CD4-positive, alpha-beta T cell treated with Interferon alpha-2 for 1 hour (primary cell): Measurements from ENCODE around the gene UCP3.

Experiments
- DNase-seq, 2 donors: peaks; one replicate each; pipeline ENCODE4 v3.0.0-alpha.2; 2020 to 2022

UCP3 gene

DNA sequence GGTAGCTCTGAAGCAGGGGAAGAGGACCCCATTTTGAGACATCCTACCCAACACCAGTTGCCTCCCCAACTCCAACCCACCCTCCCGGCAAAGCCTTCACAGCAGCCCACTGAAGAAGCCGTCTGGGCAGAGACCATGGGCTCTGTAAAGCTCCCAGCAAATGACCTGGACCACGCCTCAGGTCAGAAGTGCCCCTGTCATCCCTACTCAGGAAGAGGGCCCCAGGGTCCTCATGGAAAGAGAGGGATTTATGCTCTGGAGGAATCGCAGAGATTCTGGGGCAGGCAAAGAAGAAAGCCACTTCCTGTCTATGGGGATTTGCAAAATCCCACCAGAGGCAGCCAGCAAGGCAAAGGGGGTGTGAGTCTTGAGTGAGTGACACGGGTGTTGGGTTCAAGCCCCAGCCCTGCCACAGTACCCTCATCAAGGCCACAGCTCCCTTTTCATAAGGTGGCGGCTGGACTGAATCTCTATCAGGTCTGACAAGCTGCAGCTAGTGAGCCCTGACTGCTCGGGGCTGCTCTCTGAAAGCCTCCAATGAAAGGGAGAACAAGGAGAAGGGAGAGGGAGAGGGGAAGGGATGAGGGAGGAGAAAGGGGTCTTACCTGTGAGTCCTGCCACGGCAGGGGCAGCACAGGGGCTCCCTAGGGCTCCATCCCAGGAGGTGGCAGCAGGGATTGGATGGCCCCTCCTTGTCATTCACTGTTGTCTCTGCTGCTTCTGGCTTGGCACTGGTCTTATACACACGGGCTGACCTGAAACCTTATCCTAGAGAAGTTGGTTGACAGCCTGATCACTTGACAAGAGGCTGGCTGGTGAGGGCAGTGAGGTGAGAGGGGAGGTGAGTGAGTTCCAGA is at the start of gene UCP3:
Gene UCP3 (minus strand): TSS at position 713 of the 857 bp plus-strand sequence. CDS start 2,043 bp downstream, outside the sequence.
- DNase-seq: no peak

DNA sequence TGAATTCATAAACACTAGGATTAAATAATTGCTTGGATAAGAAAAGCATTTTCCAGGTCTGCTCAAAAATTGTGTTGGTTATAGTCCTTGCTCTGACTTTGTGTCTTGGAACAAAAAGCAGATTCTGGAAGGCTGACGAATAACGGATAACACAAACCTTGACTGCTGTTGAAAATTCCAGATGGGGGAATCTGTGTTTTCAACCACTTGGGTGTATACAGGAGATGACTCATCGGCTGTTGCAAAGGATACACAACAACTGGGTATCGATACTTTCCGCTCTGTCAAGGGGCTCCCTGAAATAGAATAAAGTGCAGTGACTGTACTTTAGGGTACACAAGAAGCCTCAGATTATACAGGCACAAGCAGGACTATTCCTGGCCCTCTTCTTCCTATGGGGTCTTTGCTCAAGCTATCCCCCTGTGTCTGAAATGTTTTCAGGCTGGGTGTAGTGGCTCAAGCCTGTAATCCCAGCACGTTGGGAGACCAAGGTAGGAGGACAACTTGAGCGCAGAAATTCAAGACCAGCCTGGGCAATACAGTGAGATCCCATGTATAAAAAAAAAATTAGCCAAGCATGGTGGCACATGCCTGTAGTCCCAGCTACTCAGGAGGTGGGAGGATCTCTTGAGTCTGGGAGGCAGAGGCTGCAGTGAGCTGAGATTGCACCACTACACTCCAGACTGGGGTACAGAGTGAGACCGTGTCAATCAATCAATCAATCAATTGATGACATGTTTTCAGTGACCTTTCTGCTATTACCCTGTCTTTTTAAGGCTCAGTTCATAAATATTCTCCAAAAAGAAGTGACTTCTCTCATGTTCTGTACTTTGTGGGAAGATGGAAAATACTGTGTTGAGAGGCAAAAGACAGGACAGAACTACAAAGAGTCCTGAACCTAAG is 48.6 kb upstream of the UCP3 start:
- DNase-seq: no peak

- DNase-seq: no peak
Measured at GRCh38 chr11:74055938-74056337, 47.1 kb upstream of the UCP3 start.

DNA sequence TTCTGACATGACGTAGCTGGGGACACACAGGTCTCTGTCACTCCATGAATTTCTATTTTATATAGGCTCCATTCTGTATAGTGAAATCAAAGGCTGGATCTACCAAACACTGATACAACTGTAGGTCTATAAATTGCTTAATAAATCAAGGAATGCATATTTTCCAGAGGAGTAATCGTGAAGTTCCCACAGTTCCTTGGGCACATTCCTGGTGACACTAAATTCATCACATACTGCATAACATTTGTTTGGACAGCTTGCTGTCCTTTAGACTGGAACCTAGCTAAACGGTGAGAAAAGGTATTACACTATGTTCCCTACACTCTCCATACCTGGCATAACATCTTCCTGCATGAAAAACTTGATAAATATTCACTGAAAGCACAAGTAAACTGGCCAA is 41.6 kb upstream of the UCP3 start:
- DNase-seq: no peak

- no peak for DNase-seq
Measured at GRCh38 chr11:74048993-74049392, 40.1 kb upstream of the UCP3 start.

DNA sequence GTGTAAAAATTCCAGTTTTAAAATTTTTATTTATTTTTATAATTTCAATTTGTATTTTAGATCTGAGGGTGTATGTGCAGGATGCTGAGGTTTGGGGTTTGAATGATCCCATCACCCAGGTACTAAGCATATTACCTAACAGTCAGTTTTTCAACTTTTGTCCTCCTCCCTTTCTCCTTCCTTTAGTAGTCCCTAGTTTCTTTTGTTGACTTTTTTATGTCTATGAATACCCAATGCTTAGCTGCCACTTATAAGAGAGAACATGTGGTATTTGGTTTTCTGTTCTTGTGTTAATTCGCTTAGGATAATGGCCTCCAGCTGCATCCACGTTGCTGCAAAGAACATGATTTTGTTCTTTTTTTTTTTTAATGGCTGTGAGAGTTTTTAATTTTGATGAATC is 35.7 kb upstream of the UCP3 start:
- no peak for DNase-seq

DNA sequence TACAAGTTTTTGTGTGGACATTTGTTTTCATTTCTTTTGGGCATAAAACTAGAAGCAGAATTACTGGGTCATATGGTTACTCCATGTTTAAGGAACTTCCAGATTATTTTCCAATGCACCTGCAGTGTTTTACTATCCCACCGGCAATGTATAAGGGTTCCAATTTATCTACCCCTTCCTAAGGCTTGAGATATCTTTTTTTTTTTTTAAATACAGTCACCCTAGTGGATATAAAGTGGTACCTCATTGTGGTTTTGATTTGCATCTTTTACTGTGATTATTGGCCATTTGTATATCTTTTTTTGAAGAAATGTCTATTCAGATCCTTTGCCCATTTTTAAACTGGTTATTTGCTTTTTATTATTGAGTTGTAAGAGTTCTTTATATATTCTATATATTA is 34.6 kb upstream of the UCP3 start:
- no peak for DNase-seq

GRCh38 chr11:74037309-74037708 is 28.4 kb upstream of the UCP3 start:
- DNase-seq: no peak

DNA sequence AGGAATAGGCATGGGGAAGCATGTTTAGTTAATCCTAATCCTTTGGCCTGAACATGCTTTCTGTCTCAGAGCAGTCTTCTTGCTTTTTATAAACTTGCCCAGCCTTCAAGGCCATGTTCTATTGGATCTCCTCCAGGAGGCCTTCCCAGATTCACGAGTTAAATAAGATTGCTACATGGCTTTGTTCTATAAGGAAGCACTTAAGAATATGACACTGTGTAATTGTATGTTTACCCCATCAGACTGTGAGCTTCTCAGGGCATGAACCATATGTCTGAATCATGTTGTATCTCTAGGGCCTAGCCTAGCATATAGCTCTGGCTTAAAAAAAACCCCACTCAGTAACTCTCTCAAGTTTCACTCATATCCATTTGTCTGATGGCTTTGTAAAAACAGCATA is 26.4 kb upstream of the UCP3 start:
- DNase-seq: no peak

DNA sequence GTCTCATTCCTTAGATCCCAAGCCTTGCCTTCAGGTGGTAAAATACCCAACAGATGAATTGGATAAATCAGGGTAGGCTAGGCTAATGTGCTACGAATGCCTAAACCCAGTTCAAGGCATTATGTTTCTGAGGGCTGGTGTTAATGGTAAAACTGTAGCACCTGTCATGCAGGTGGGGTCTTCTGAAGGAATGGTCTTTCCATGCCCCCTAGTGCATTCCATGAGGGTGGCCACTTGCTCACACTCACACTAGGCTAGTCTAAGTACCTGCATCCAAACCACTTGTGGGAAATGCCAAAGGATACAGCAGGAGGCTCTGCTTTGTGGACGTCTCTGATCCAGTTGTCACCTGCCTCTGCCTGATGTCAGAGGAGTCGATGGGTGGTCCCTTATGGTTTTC is 24.2 kb upstream of the UCP3 start:
- DNase-seq: peak; percentile 31 to 43

- DNase-seq: peak in 1 of 2 donors; percentile 36
Measured at GRCh38 chr11:74030723-74031676, 22.1 kb upstream of the UCP3 start.

DNA sequence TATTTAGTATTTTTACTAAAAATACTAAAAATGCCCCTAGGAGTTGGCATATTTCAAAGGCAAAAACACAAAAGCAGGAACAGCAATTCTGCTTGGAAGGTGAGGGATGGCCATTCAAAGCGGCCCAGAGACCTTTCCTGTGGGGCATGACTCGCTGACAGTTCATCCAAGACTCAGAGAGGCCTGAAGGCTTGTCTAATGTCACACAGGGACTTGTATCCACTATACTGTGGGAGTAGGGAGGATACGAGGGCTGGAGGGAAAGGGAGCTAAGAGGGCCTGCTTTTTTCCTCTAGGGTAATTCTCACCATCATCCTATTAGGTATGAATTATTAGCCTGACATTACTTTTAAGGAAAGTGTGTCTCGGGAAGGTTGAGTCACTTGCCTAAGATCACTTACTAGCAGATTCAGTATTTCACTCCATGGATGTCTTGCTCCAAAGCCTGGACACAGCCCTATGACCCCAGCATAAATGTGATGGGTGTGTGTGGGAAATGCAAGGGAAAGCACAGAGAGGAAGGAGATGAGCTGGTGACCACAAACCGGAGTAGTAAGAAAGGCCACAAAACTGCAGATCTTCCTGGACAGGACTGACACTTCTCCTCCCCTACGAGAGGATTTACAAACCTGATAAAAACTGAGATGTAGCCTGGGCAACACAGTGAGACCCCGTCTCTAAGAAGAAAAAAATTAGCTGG is 16.7 kb upstream of the UCP3 start:
- peak in 1 of 2 donors; percentile 48 for DNase-seq

GRCh38 chr11:74024261-74025029 is 15.6 kb upstream of the UCP3 start:
- peak in 1 of 2 donors; percentile 65 for DNase-seq

DNA sequence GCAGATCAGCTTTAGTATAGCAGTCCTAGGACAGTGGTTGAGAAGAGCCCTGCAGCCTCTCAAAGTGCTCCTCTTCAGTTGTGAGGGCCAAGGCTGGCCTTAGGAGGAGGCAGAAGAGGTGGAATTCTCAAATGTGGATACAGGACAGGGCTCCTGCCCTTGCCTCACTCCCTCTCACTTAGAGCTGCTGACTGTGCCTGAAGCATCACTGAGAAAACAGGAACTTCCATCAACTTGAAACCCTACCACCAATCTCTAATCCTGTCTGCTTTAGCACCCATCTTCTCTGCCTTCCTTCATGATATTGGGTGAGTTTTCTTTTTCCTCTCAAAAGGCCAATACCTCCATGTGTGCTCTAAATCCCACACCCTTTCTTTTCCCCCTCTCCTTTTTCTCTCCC is 14.4 kb upstream of the UCP3 start:
- no peak for DNase-seq

DNA sequence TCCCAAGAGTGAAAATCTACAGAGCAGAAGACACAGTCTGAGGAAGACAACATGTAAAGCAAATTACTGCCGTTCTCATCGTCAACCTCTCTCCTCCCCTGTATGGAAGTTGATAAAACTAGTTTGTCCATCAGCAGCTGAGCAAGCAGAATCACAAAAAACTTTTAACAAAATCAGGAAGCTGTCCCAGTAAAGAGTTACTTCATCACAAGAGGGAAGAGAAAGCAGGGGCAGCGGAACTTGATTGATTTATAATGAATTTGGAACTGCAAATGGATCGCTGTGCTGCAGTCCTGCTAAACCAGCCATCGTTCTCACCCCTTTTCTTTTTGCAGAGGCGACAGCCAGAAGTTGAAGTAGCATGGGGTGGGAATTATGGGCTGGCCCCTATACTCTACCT is 13.7 kb upstream of the UCP3 start:
- DNase-seq: no peak

GRCh38 chr11:74021998-74022397 is 13.1 kb upstream of the UCP3 start:
- DNase-seq: no peak

GRCh38 chr11:74020539-74020938 is 11.7 kb upstream of the UCP3 start:
- peak in 1 of 2 donors; percentile 37 for DNase-seq

- peak in 1 of 2 donors; percentile 37 for DNase-seq
Measured at GRCh38 chr11:74019860-74020259, 11.0 kb upstream of the UCP3 start.

DNA sequence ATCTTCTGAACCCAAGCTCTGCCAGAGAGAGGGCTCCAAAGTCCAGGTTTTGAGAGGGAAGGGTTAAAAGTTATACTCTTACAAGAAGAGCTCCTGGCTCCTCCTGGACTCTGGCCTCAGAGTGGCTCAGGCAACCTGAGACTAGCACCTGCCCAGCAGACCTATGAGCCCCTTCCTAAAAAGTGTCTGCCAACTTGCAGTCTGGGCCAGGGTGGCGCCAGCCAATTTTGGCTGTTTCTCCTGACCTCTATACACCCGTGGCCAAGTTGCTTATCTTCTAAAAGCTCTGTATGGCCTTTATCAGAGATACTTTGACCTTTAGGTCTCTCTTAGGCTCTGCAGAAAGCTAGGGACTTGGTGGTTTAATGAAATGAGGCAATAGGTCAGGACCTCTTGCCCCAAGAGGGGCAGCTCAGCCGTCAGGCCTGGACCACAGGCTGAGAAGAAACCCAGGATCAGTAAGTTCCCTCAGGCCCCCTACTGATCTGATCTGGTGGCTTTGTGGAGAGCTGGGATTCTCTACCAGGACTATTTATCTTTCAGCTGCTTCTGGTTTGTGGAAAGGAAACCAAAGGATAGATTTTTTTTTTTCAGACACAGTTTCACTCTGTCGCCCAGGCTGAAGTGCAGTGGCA is 10.3 kb upstream of the UCP3 start:
- no peak for DNase-seq

GRCh38 chr11:74018331-74019005 is 9.6 kb upstream of the UCP3 start:
- DNase-seq: peak in 1 of 2 donors; percentile 61
